Prostate gland (tissue), 2 donors: Measurements from ENCODE around the gene TTC23.

Source experiments
- CTCF ChIP-seq, 4 experiments: fragments of 200-600 bp in 2 of 4; fragments of 450-650 bp in 2 of 4; sonication (generic) in 2 of 4; IDR thresholded peaks; 1 replicate in 3 of 4; 2 replicates in 1 of 4; pipeline ENCODE4 v1.5.1; 2016 to 2019; ENCODE audit warnings: antibody characterized with exemption in 4 of 4, mild to moderate bottlenecking in 2 of 4, moderate library complexity in 2 of 4
- POLR2AphosphoS5 ChIP-seq: sonication (generic); formaldehyde crosslinking; IDR thresholded peaks from one replicate; pipeline ENCODE4 v1.6.1; 2017; ENCODE audit warnings: antibody characterized with exemption

GRCh38 chr15:99283717-99284116, 34.3 kb upstream of the TTC23 start:
- no peak for TF ChIP-seq CTCF (IDR thresholded peaks at IDR 0.05)
- TF ChIP-seq POLR2AphosphoS5: no peak
